GM23248 (cell line): Measurements from ENCODE around the gene NSD2.

ENCODE experiments used
- EZH2 ChIP-seq: fragments of 200-600 bp; sonication (generic); IDR thresholded peaks from 2 replicates; pipeline ENCODE4 v1.6.1; 2018; ENCODE audit warnings: antibody characterized with exemption, mild to moderate bottlenecking; ENCODE audit not compliant: insufficient read depth, poor library complexity, severe bottlenecking
- EZH2phosphoT487 ChIP-seq: fragments of 200-600 bp; sonication (generic); IDR thresholded peaks from 2 replicates; pipeline ENCODE4 v1.6.1; 2018; ENCODE audit warnings: antibody characterized with exemption, moderate library complexity, mild to moderate bottlenecking, low read depth; ENCODE audit not compliant: insufficient read depth

- TF ChIP-seq EZH2phosphoT487 = no peak
- no peak for TF ChIP-seq EZH2
Measured at GRCh38 chr4:1983053-1983845, 112.1 kb downstream of the NSD2 start.
